HepG2 (cell line): ENCODE data around the gene HTR6. TPM values are rescaled to one million over a fixed set of nuclear protein-coding genes. Genes with fewer than 3 reads are reported as not detected.
A peak's percentile ranks its signal among the peaks of the same experiment; 100 is the strongest.

Experiments used
- ARNT ChIP-seq: fragments of 450-650 bp; IDR thresholded peaks from 2 replicates; pipeline ENCODE4 v1.6.1; 2017
- ATF1 ChIP-seq: IDR thresholded peaks from 2 replicates; pipeline ENCODE4 v1.6.1; 2016; ENCODE audit warnings: mild to moderate bottlenecking, control low read depth
- FOSL2 ChIP-seq: sonication (generic); formaldehyde crosslinking; IDR thresholded peaks from 2 replicates; pipeline ENCODE4 v1.4.0; 2020; ENCODE audit warnings: missing genetic modification reagents
- JUNB ChIP-seq: sonication (generic); formaldehyde crosslinking; IDR thresholded peaks from 2 replicates; pipeline ENCODE4 v1.8.0; 2022; ENCODE audit warnings: missing genetic modification reagents, mild to moderate bottlenecking, borderline replicate concordance
- KDM5B ChIP-seq: sonication (generic); formaldehyde crosslinking; IDR thresholded peaks from 2 replicates; pipeline ENCODE4 v1.4.0; 2020; ENCODE audit warnings: missing genetic modification reagents, mild to moderate bottlenecking, borderline replicate concordance
- NCOR1 ChIP-seq: fragments of 200-600 bp; sonication (generic); IDR thresholded peaks from 2 replicates; pipeline ENCODE4 v1.7.0; 2017; ENCODE audit warnings: antibody characterized with exemption, low read length, borderline replicate concordance
- POLR2A ChIP-seq, 2 experiments: IDR thresholded peaks; 2 replicates each; pipeline ENCODE4 v1.6.1; 2011; ENCODE audit warnings: low read depth in 2 of 2, low read length in 2 of 2, mild to moderate bottlenecking in 1 of 2, moderate library complexity in 1 of 2; ENCODE audit not compliant: insufficient read depth in 1 of 2
- SAP130 ChIP-seq: IDR thresholded peaks from 2 replicates; pipeline ENCODE4 v1.6.1; 2016; ENCODE audit warnings: low read depth
- TBX2 ChIP-seq: sonication (generic); formaldehyde crosslinking; IDR thresholded peaks from 2 replicates; pipeline ENCODE4 v1.5.0; 2020; ENCODE audit warnings: missing genetic modification reagents, mild to moderate bottlenecking, borderline replicate concordance
- TOPORS ChIP-seq: sonication (generic); formaldehyde crosslinking; IDR thresholded peaks from 2 replicates; pipeline ENCODE4 v1.8.0; 2023; ENCODE audit warnings: mild to moderate bottlenecking, missing genetic modification reagents
- XRCC5 ChIP-seq: fragments of 200-400 bp; formaldehyde crosslinking; optimal IDR thresholded peaks from 2 replicates; pipeline ENCODE3; 2017; ENCODE audit warnings: mild to moderate bottlenecking, low read length
- ZBTB44 ChIP-seq: sonication (generic); formaldehyde crosslinking; IDR thresholded peaks from 2 replicates; pipeline ENCODE4 v1.4.0; 2020; ENCODE audit warnings: missing genetic modification reagents
- ZFP90 ChIP-seq: sonication (generic); formaldehyde crosslinking; IDR thresholded peaks from 2 replicates; pipeline ENCODE4 v1.8.0; 2022; ENCODE audit warnings: missing genetic modification reagents, mild to moderate bottlenecking, inconsistent platforms, borderline replicate concordance
- ZMYM3 ChIP-seq: sonication (generic); formaldehyde crosslinking; IDR thresholded peaks from 2 replicates; pipeline ENCODE4 v1.5.1; 2020; ENCODE audit warnings: mild to moderate bottlenecking, missing genetic modification reagents
- ZNF143 ChIP-seq: sonication (generic); formaldehyde crosslinking; IDR thresholded peaks from 2 replicates; pipeline ENCODE4 v1.4.0; 2020; ENCODE audit warnings: missing genetic modification reagents
- ZNF629 ChIP-seq: sonication (generic); formaldehyde crosslinking; conservative IDR thresholded peaks from 2 replicates; pipeline ENCODE4 v1.5.0; 2020; ENCODE audit warnings: missing genetic modification reagents
- ZNF639 ChIP-seq: conservative IDR thresholded peaks from 2 replicates; pipeline ENCODE4 v1.6.1; 2018; ENCODE audit warnings: missing genetic modification reagents
- ZNF768 ChIP-seq: sonication (generic); formaldehyde crosslinking; IDR thresholded peaks from 2 replicates; pipeline ENCODE4 v1.4.0; 2020; ENCODE audit warnings: missing genetic modification reagents
- ZNF782 ChIP-seq: sonication (generic); formaldehyde crosslinking; IDR thresholded peaks from 2 replicates; pipeline ENCODE4 v1.4.0; 2020; ENCODE audit warnings: missing genetic modification reagents, mild to moderate bottlenecking, borderline replicate concordance
- polyA plus RNA-seq, 8 experiments: library from polyadenylated mRNA; depleted of rRNA in 3 of 8; stranded (reverse) in 7 of 8; unstranded in 1 of 8; fragments of >200 nt; fragmentation: Illumina TruSeq in 4 of 8; extraction: Trizol in 4 of 8; gene quantifications; 2 replicates each; pipeline versions ENCODE4 v1.2.1 to v1.2.3, GENCODE V29; 2011 to 2016; ENCODE audit warnings: low read depth in 4 of 8, missing spikeins in 1 of 8, mixed read lengths in 1 of 8; ENCODE audit not compliant: insufficient read depth in 1 of 8
- total RNA-seq, 5 experiments: library from RNA; depleted of rRNA; stranded (reverse); fragments of >200 nt; fragmentation: Illumina TruSeq; extraction: Trizol; gene quantifications; 2 replicates each; pipeline ENCODE4 v1.2.3, GENCODE V29; 2016; ENCODE audit warnings: low read depth in 1 of 5
- TF ChIP-seq, protein P1 (sequence below): IDR thresholded peaks from 2 replicates; pipeline ENCODE4 v1.6.1; 2012; ENCODE audit warnings: inconsistent platforms
- TF ChIP-seq, protein P2 (sequence below): sonication (generic); formaldehyde crosslinking; IDR thresholded peaks from 2 replicates; pipeline ENCODE4 v1.5.0; 2020; ENCODE audit warnings: mild to moderate bottlenecking, missing genetic modification reagents
- TF ChIP-seq, protein P3 (sequence below): sonication (generic); formaldehyde crosslinking; IDR thresholded peaks from 2 replicates; pipeline ENCODE4 v1.5.0; 2020; ENCODE audit warnings: mild to moderate bottlenecking, missing genetic modification reagents, moderate library complexity
- TF ChIP-seq, protein P4 (sequence below): sonication (generic); IDR thresholded peaks from 2 replicates; pipeline ENCODE4 v1.6.1; 2016; ENCODE audit warnings: low read depth, borderline replicate concordance

Gene HTR6
- total and polyA plus RNA-seq, 2 of the 13 experiments (the other 11 are each of a cell fraction or from before 2014, with no cell fraction given), result 0.04 TPM; not detected in 1

- TF ChIP-seq, protein P1, sequence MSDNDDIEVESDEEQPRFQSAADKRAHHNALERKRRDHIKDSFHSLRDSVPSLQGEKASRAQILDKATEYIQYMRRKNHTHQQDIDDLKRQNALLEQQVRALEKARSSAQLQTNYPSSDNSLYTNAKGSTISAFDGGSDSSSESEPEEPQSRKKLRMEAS, result peak; percentile 36; the same call in 1 of the 2 replicates
- TF ChIP-seq ZBTB44, result no peak
- TF ChIP-seq NCOR1, result no peak
- peak; percentile 74 for TF ChIP-seq FOSL2
- TF ChIP-seq XRCC5, result peak; percentile 74
- TF ChIP-seq ZNF639, result no peak
- no peak for TF ChIP-seq POLR2A (IDR thresholded peaks at IDR 0.05; ENCODE audit: insufficient read depth in 1 of 2, low read depth in 2 of 2, low read length in 2 of 2)
- no peak for TF ChIP-seq ZNF782 (CRISPR knock-in tag)
- no peak for TF ChIP-seq JUNB
- TF ChIP-seq ARNT, result no peak
- TF ChIP-seq ZMYM3, result peak; percentile 70
- TF ChIP-seq, protein P2, sequence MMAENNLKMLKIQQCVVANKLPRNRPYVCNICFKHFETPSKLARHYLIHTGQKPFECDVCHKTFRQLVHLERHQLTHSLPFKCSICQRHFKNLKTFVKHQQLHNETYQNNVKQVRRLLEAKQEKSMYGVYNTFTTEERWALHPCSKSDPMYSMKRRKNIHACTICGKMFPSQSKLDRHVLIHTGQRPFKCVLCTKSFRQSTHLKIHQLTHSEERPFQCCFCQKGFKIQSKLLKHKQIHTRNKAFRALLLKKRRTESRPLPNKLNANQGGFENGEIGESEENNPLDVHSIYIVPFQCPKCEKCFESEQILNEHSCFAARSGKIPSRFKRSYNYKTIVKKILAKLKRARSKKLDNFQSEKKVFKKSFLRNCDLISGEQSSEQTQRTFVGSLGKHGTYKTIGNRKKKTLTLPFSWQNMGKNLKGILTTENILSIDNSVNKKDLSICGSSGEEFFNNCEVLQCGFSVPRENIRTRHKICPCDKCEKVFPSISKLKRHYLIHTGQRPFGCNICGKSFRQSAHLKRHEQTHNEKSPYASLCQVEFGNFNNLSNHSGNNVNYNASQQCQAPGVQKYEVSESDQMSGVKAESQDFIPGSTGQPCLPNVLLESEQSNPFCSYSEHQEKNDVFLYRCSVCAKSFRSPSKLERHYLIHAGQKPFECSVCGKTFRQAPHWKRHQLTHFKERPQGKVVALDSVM (CRISPR knock-in tag), result no peak
- TF ChIP-seq ZFP90 (CRISPR knock-in tag), result no peak
- TF ChIP-seq SAP130 (CRISPR knock-in tag), result peak; percentile 49
- TF ChIP-seq, protein P3, sequence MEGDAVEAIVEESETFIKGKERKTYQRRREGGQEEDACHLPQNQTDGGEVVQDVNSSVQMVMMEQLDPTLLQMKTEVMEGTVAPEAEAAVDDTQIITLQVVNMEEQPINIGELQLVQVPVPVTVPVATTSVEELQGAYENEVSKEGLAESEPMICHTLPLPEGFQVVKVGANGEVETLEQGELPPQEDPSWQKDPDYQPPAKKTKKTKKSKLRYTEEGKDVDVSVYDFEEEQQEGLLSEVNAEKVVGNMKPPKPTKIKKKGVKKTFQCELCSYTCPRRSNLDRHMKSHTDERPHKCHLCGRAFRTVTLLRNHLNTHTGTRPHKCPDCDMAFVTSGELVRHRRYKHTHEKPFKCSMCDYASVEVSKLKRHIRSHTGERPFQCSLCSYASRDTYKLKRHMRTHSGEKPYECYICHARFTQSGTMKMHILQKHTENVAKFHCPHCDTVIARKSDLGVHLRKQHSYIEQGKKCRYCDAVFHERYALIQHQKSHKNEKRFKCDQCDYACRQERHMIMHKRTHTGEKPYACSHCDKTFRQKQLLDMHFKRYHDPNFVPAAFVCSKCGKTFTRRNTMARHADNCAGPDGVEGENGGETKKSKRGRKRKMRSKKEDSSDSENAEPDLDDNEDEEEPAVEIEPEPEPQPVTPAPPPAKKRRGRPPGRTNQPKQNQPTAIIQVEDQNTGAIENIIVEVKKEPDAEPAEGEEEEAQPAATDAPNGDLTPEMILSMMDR, result peak; percentile 24; the same call in 1 of the 2 replicates
- no peak for TF ChIP-seq TOPORS (CRISPR knock-in tag)
- TF ChIP-seq ATF1 (CRISPR knock-in tag), result no peak
- TF ChIP-seq TBX2 (CRISPR knock-in tag), result peak; percentile 22; the same call in 1 of the 2 replicates
- TF ChIP-seq, protein P4, sequence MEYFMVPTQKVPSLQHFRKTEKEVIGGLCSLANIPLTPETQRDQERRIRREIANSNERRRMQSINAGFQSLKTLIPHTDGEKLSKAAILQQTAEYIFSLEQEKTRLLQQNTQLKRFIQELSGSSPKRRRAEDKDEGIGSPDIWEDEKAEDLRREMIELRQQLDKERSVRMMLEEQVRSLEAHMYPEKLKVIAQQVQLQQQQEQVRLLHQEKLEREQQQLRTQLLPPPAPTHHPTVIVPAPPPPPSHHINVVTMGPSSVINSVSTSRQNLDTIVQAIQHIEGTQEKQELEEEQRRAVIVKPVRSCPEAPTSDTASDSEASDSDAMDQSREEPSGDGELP, result no peak
- TF ChIP-seq KDM5B (CRISPR knock-in tag), result no peak
- TF ChIP-seq ZNF768, result 0 out of 2 replicates have a peak, but pooled peaks have one; percentile 18
- peak; percentile 51; the same call in 1 of the 2 replicates for TF ChIP-seq ZNF143 (CRISPR knock-in tag)
- TF ChIP-seq ZNF629 (CRISPR knock-in tag), result 0 out of 2 replicates have a peak, but pooled peaks have one; percentile 30
These were observed 21.6 kb upstream of the HTR6 start (continued) for GRCh38 chr1:19643121-19643520.
